SK-N-SH treated with all-trans-retinoic acid at 6 μM for 48 hours (cell line): Measurements from ENCODE around the gene FOSL2.

Experiments used
- ATAC-seq: fragments of 200-7000 bp; cut with Tn5 transposase; 3 replicates; pipeline ENCODE4 v1.9.1; 2020; ENCODE audit warnings: mild to moderate bottlenecking, moderate library complexity
- ARNTL ChIP-seq: fragments of 450-650 bp; formaldehyde crosslinking; IDR thresholded peaks from 2 replicates; pipeline ENCODE4 v1.5.0; 2020; ENCODE audit warnings: low read depth, mild to moderate bottlenecking, moderate library complexity, borderline replicate concordance
- BACH2 ChIP-seq: fragments of 250-450 bp; sonication (Bioruptor Pico); IDR thresholded peaks from 2 replicates; pipeline ENCODE4 v1.9.0; 2021; ENCODE audit warnings: mild to moderate bottlenecking, borderline replicate concordance
- CSDC2 ChIP-seq: fragments of 250-450 bp; sonication (Bioruptor Pico); IDR thresholded peaks from 2 replicates; pipeline ENCODE4 v1.5.0; 2020; ENCODE audit warnings: mild to moderate bottlenecking, moderate library complexity
- CSRNP3 ChIP-seq: fragments of 250-450 bp; sonication (Bioruptor Pico); IDR thresholded peaks from 2 replicates; pipeline ENCODE4 v1.5.1; 2021; ENCODE audit warnings: mild to moderate bottlenecking, moderate library complexity
- ESRRG ChIP-seq: fragments of 250-450 bp; sonication (Bioruptor Pico); IDR thresholded peaks from 2 replicates; pipeline ENCODE4 v1.6.1; 2021; ENCODE audit warnings: mild to moderate bottlenecking
- GLIS3 ChIP-seq: fragments of 250-450 bp; sonication (Bioruptor Pico); IDR thresholded peaks from 2 replicates; pipeline ENCODE4 v1.5.0; 2020; ENCODE audit warnings: mild to moderate bottlenecking, moderate library complexity
- ISL1 ChIP-seq: fragments of 250-450 bp; sonication (Bioruptor Pico); IDR thresholded peaks from 2 replicates; pipeline ENCODE4 v2.1.2; 2022; ENCODE audit warnings: mild to moderate bottlenecking, moderate library complexity
- OSR1 ChIP-seq: fragments of 250-450 bp; sonication (Bioruptor Pico); IDR thresholded peaks from 2 replicates; pipeline ENCODE4 v1.8.0; 2022; ENCODE audit warnings: moderate library complexity, mild to moderate bottlenecking, inconsistent platforms
- PATZ1 ChIP-seq: fragments of 250-450 bp; sonication (Bioruptor Pico); IDR thresholded peaks from 2 replicates; pipeline ENCODE4 v1.8.0; 2020; ENCODE audit warnings: mild to moderate bottlenecking, moderate library complexity, borderline replicate concordance
- POU6F1 ChIP-seq: fragments of 250-450 bp; sonication (Bioruptor Pico); IDR thresholded peaks from 2 replicates; pipeline ENCODE4 v1.8.0; 2021; ENCODE audit warnings: low read depth, mild to moderate bottlenecking, moderate library complexity, borderline replicate concordance
- SNAI2 ChIP-seq: fragments of 250-450 bp; sonication (Bioruptor Pico); IDR thresholded peaks from 2 replicates; pipeline ENCODE4 v1.5.0; 2020; ENCODE audit warnings: mild to moderate bottlenecking, moderate library complexity
- TCF4 ChIP-seq: fragments of 250-450 bp; sonication (Bioruptor Pico); IDR thresholded peaks from 2 replicates; pipeline ENCODE4 v1.8.0; 2021; ENCODE audit warnings: mild to moderate bottlenecking, moderate library complexity, borderline replicate concordance
- TOX ChIP-seq: fragments of 250-450 bp; sonication (Bioruptor Pico); IDR thresholded peaks from 2 replicates; pipeline ENCODE4 v1.8.0; 2021; ENCODE audit warnings: mild to moderate bottlenecking, moderate library complexity, borderline replicate concordance
- ZC3H10 ChIP-seq: fragments of 250-450 bp; sonication (Bioruptor Pico); IDR thresholded peaks from 2 replicates; pipeline ENCODE4 v1.5.1; 2021; ENCODE audit warnings: mild to moderate bottlenecking, moderate library complexity
- ZFP30 ChIP-seq: fragments of 450-650 bp; formaldehyde crosslinking; IDR thresholded peaks from 2 replicates; pipeline ENCODE4 v1.5.0; 2022; ENCODE audit warnings: mild to moderate bottlenecking, moderate library complexity
- ZNF565 ChIP-seq: fragments of 450-650 bp; formaldehyde crosslinking; conservative IDR thresholded peaks from 2 replicates; pipeline ENCODE4 v1.5.0; 2020; ENCODE audit warnings: low read depth, mild to moderate bottlenecking, moderate library complexity
- ZNF70 ChIP-seq: fragments of 450-650 bp; formaldehyde crosslinking; IDR thresholded peaks from 2 replicates; pipeline ENCODE4 v1.5.0; 2020; ENCODE audit warnings: mild to moderate bottlenecking, moderate library complexity
- ZNF8 ChIP-seq: fragments of 450-650 bp; formaldehyde crosslinking; IDR thresholded peaks from 2 replicates; pipeline ENCODE4 v1.5.0; 2020; ENCODE audit warnings: mild to moderate bottlenecking, moderate library complexity
- TF ChIP-seq, protein P1 (sequence below): fragments of 250-450 bp; sonication (Bioruptor Pico); IDR thresholded peaks from 2 replicates; pipeline ENCODE4 v1.5.1; 2020; ENCODE audit warnings: low read depth, mild to moderate bottlenecking, moderate library complexity
- TF ChIP-seq, protein P2 (sequence below): fragments of 250-450 bp; sonication (Bioruptor Pico); IDR thresholded peaks from 2 replicates; pipeline ENCODE4 v1.5.0; 2020; ENCODE audit warnings: mild to moderate bottlenecking, moderate library complexity

FOSL2 gene

GRCh38 chr2:28439127-28439526, 46.5 kb downstream of the FOSL2 start:
- ATAC-seq, result no peak
- TF ChIP-seq ARNTL, result no peak
- TF ChIP-seq ESRRG (CRISPR knock-in tag), result no peak
- TF ChIP-seq BACH2 (CRISPR knock-in tag), result no peak
- TF ChIP-seq ISL1 (CRISPR knock-in tag), result no peak
- no peak for TF ChIP-seq TOX
- no peak for TF ChIP-seq POU6F1 (CRISPR knock-in tag)
- TF ChIP-seq CSRNP3, result no peak
- no peak for TF ChIP-seq SNAI2 (CRISPR knock-in tag)
- no peak for TF ChIP-seq PATZ1
- TF ChIP-seq ZNF8 (CRISPR knock-in tag), result no peak
- no peak for TF ChIP-seq ZNF565 (CRISPR knock-in tag)
- no peak for TF ChIP-seq ZNF70 (CRISPR knock-in tag)
- TF ChIP-seq, protein P1, sequence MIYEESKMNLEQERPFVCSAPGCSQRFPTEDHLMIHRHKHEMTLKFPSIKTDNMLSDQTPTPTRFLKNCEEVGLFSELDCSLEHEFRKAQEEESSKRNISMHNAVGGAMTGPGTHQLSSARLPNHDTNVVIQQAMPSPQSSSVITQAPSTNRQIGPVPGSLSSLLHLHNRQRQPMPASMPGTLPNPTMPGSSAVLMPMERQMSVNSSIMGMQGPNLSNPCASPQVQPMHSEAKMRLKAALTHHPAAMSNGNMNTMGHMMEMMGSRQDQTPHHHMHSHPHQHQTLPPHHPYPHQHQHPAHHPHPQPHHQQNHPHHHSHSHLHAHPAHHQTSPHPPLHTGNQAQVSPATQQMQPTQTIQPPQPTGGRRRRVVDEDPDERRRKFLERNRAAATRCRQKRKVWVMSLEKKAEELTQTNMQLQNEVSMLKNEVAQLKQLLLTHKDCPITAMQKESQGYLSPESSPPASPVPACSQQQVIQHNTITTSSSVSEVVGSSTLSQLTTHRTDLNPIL, result no peak
- TF ChIP-seq CSDC2 (CRISPR knock-in tag), result no peak
- no peak for TF ChIP-seq GLIS3

- TF ChIP-seq ZNF565 (CRISPR knock-in tag), result no peak
- no peak for TF ChIP-seq GLIS3
- no peak for TF ChIP-seq ZNF70 (CRISPR knock-in tag)
- TF ChIP-seq, protein P1, result no peak
- ATAC-seq, result no peak
Observed at GRCh38 chr2:28439763-28440162, 47.1 kb downstream of the FOSL2 start.

DNA sequence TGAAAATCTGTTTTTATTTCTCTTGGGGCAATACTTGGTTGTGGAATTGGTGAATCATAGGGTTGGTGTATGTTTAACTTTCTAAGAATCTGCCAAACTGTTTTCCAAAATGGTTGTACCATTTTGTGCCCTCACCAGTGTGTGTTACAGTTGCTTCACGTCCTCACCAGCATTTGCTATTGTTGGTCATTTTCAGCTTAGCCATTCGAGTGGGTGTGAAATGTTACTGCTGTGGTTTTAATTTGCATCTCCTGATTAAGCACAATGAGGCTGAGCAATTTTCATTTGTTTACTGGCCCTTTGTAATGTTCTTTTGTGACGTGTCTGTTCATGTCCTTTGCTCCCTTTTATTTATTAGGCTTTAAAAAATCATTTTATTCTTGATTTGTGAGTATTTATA, 49.7 kb downstream of the FOSL2 start:
- ATAC-seq, result no peak
- TF ChIP-seq TOX (no peak), BACH2 (CRISPR knock-in tag) (no peak), CSRNP3 (no peak), OSR1 (CRISPR knock-in tag) (no peak), SNAI2 (CRISPR knock-in tag) (no peak), ARNTL (no peak), ZNF8 (CRISPR knock-in tag) (no peak), ZNF70 (CRISPR knock-in tag) (no peak), TCF4 (CRISPR knock-in tag) (no peak), ZFP30 (CRISPR knock-in tag) (no peak), ZC3H10 (CRISPR knock-in tag) (no peak), PATZ1 (no peak), ISL1 (CRISPR knock-in tag) (no peak)
- TF ChIP-seq, protein P2, sequence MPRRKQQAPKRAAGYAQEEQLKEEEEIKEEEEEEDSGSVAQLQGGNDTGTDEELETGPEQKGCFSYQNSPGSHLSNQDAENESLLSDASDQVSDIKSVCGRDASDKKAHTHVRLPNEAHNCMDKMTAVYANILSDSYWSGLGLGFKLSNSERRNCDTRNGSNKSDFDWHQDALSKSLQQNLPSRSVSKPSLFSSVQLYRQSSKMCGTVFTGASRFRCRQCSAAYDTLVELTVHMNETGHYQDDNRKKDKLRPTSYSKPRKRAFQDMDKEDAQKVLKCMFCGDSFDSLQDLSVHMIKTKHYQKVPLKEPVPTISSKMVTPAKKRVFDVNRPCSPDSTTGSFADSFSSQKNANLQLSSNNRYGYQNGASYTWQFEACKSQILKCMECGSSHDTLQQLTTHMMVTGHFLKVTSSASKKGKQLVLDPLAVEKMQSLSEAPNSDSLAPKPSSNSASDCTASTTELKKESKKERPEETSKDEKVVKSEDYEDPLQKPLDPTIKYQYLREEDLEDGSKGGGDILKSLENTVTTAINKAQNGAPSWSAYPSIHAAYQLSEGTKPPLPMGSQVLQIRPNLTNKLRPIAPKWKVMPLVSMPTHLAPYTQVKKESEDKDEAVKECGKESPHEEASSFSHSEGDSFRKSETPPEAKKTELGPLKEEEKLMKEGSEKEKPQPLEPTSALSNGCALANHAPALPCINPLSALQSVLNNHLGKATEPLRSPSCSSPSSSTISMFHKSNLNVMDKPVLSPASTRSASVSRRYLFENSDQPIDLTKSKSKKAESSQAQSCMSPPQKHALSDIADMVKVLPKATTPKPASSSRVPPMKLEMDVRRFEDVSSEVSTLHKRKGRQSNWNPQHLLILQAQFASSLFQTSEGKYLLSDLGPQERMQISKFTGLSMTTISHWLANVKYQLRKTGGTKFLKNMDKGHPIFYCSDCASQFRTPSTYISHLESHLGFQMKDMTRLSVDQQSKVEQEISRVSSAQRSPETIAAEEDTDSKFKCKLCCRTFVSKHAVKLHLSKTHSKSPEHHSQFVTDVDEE (CRISPR knock-in tag), result no peak
- TF ChIP-seq, protein P1, result no peak
- TF ChIP-seq, all 23 proteins: peak for 0
